ENCODE data around the gene ORC1. TPM values are rescaled to one million over a fixed set of nuclear protein-coding genes. Genes with fewer than 3 reads are reported as not detected.

The ORC1 gene
- total RNA-seq, 1 donor from 2014 or later: not detected

DNA sequence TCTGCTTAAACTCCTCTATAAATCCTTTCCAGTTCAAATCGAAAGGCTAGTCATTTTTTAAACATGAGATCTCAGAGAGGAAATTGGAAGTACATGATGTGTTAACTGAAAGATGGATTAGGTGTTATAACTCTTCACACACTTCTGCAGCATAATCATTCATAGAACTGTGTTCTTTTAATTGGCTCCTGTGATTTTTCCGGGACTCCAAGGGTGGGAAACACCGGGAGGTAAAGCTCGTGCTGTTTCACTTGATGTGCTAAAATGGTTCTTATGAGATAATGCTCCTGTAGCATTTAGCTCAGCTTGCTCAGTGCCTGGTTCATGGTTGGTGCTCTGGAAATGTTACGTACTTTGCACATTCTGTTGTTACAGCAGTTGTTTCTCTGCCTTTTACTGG, 78.4 kb downstream of the ORC1 start:
- H3K27ac ChIP-seq: no peak overlapping the region
- H3K9me3 ChIP-seq: no peaks in the 10 kb centered on the region
- no peaks in the 10 kb centered on the region for H3K4me1 ChIP-seq
- no peaks in the 10 kb centered on the region for H3K27me3 ChIP-seq
- DNase-seq (ENCODE audit: low spot score in 2 of 2): no peak
- H3K36me3 ChIP-seq: no peaks in the 10 kb centered on the region
- no peak overlapping the region for H3K4me3 ChIP-seq
- intact Hi-C loops (cut with DNase I): no loop called here
- TF ChIP-seq, protein P1, sequence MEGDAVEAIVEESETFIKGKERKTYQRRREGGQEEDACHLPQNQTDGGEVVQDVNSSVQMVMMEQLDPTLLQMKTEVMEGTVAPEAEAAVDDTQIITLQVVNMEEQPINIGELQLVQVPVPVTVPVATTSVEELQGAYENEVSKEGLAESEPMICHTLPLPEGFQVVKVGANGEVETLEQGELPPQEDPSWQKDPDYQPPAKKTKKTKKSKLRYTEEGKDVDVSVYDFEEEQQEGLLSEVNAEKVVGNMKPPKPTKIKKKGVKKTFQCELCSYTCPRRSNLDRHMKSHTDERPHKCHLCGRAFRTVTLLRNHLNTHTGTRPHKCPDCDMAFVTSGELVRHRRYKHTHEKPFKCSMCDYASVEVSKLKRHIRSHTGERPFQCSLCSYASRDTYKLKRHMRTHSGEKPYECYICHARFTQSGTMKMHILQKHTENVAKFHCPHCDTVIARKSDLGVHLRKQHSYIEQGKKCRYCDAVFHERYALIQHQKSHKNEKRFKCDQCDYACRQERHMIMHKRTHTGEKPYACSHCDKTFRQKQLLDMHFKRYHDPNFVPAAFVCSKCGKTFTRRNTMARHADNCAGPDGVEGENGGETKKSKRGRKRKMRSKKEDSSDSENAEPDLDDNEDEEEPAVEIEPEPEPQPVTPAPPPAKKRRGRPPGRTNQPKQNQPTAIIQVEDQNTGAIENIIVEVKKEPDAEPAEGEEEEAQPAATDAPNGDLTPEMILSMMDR (IDR thresholded peaks at IDR 0.05): no peak

- DNase-seq (ENCODE audit: low spot score in 2 of 2): no peak
- no peaks in the 10 kb centered on the region for H3K36me3 ChIP-seq
- intact Hi-C loops (cut with DNase I): no loop called here
- H3K4me3 ChIP-seq: no peak overlapping the region
- H3K27ac ChIP-seq: no peak overlapping the region
- no peaks in the 10 kb centered on the region for H3K27me3 ChIP-seq
- H3K4me1 ChIP-seq: no peaks in the 10 kb centered on the region
- no peaks in the 10 kb centered on the region for H3K9me3 ChIP-seq
- TF ChIP-seq, protein P1 (IDR thresholded peaks at IDR 0.05): no peak
These were observed 80.5 kb downstream of the ORC1 start for GRCh38 chr1:52323731-52324130.

Other genes with a start within 250 kb of the ORC1 start
- 45.4 TPM for gene CC2D1B, start 38.2 kb downstream of the ORC1 start, total RNA-seq
- gene PRPF38A, start 179 bp upstream of the ORC1 start, total RNA-seq: 20.3 TPM
- 36.2 TPM for gene TUT4, start 148.7 kb upstream of the ORC1 start, total RNA-seq
- 6.3 TPM for gene GPX7, start 197.9 kb upstream of the ORC1 start, total RNA-seq
- gene SHISAL2A, start 228.7 kb upstream of the ORC1 start, total RNA-seq: not detected